Measurements from ENCODE around the gene BMPER.

Gene BMPER

DNA sequence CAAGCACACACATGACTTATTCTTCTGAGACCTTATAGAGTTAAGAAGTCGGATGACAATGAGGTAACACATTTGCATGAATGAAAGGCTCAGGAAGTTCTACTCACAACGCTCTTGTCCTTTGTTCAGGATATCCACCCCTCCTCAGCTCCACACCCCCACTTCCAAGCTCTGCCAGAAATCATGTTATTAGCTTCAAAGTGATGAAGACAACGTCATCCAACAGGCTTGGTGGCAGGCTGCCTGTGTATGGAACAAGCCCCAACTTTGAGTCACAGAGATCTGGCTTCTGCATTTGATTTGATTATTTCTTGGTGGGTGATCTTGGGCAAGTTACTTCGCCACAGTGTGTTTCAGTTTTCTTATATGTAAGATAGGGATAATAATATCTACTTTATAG is 12.4 kb upstream of the BMPER start:
- DNase-seq = no peak

DNA sequence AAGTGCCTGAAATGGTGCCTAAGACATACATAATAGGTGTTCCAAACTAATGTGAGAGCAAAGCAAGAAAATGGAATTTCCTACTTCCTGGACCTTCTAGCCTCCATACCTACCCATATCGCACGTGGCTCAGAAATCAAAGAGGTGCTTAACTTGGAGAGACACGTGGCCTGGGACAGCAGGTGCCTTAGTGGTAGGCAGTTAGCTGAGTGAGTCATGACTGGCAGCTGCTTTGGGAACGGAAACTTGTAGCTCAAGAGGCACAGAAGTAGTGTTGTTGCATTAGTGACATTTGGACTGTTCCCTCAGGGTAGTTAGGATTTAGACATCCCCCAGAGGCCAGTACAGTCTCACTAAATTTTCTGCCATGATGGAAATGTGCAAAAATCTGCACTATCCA is 12.0 kb upstream of the BMPER start:
- DNase-seq = no peak

DNA sequence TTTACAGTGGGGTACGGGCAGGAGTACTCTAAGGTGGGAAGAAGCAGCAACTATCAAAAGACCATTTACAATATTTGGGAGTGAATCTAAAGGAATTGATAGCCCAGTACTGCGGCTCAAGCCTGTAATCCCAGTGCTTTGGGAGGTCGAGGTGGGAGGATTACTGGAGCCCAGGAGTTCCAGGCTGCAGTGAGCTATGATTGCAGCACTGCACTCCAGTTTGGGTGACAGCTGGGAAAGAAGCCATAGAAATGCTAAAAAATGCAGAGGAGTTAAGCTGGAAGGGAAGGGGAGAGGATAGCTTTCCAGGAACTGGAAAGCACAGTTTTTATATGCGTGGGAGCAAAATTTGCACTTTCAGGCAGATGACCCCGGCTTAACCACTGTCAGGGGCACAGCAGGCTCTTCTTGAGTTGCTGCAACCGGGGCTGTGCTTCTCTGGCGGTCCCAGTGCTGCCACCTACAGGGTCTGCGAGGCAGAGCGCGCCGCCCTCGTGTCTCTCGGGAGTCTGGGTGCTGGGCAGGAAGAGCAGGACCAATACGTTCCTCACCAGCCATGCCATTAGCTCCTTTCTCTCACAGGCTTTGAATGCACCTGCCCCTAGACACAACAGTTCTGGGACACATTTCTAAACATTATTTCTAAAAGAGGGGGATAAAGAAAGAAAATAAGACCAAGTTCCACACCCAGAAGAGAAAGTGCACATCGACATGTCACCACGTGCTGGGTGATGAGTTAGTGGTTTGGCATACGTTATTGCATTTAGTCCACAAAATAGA is 10.1 kb upstream of the BMPER start:
- peak; percentile 68 for DNase-seq

- no peak for DNase-seq
Observed at GRCh38 chr7:33900501-33900900, 4.8 kb upstream of the BMPER start.

DNA sequence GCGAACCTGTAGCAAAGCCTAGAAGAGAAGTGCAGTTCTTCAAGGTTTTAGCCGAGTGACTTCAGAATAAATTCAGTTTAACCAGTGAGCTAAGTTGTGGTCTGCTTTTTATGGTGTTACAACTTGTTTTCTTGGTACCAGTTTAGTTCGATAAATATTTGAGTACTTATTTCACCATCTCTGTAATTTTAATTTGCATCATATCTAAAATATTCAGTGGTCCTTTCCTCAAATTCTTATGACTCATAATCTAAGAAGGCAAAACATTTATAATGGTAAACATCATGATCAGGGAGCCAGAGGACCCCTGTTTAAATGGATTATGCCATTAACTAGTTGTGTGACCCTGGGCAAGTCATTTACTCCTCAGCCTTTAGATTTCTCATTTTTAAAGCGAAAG is 4.1 kb upstream of the BMPER start:
- DNase-seq = no peak

DNA sequence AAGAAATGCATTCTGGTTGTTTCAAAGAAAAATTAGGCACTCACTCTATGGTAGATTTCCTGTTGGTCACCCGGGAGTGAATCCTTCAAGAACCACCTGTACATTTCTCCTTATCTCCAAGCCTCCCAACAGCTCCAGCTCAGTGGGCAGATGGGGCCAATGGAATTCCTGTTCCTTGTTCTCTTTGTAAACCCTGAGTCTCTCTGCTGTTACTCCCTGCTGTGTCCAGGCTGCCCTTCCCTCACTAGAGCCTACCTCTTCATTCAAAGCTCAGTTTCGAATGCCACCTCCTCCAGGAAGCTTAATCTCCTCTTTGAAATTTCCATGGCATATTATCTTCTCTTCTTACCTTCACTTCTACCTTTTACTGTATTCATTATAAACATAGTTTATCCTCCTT is 3.5 kb upstream of the BMPER start:
- no peak for DNase-seq

DNA sequence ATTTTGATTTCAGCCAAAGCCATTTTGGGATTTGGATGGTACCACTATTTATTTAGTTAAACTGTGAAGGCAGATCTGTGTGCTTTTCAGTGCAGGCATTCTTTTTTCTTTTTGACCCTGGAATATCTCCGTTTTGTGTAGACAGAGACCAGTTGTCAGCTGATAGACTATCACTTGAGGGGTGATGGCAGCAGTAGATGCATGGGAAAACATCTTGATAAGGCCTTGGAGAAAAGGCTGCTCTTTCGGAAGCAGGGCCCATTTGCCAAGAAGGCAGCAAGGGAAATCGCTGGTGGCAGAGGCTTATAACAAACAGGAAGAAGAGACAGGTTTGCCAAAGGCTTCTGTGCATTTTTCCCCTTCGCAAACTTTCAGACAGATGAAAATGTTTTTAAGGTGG is 2.6 kb upstream of the BMPER start:
- no peak for DNase-seq

- no peak for DNase-seq
Observed at GRCh38 chr7:33903791-33904680, 1.3 kb upstream of the BMPER start.

DNA sequence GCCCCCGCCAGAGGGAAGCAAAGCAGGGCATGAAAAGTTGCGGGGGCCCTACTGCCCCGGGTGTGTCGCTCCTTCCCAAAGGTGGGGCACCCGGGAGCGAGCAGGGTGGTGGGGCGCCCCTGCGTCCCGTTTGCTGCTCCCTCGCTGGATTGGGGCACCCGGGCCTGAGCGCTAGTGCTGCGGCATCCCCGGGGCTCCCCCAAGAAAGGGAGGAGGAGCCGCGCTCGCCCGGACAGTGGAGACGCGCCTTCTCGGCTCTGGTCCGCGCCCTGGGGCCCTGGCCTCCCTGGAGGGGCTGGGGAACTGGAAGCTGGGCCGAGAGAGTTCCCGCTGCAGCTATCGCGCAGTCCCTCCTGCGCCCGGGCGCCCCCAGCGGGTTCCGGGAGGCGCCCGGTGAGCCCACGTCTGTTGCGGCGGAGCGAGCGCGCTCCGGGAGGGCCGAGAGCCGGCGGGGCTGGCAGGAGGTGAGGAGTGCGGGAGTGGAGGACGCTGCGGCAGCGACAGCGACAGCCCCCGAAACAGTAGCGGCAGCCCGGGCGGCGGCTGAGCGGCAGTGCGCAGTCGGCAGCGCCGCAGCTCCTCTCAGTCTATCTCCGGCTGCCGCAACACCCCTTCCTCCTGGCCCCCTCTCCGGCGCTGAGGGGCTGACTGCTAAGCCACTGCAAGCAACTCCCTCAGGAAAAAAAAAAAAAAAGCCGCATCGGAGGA is 504 bp upstream of the BMPER start:
- no peak for DNase-seq

GRCh38 chr7:33906697-33907096 is 1.4 kb downstream of the BMPER start:
- no peak for DNase-seq

- DNase-seq = no peak
Observed at GRCh38 chr7:33907625-33908024, 2.3 kb downstream of the BMPER start.

DNA sequence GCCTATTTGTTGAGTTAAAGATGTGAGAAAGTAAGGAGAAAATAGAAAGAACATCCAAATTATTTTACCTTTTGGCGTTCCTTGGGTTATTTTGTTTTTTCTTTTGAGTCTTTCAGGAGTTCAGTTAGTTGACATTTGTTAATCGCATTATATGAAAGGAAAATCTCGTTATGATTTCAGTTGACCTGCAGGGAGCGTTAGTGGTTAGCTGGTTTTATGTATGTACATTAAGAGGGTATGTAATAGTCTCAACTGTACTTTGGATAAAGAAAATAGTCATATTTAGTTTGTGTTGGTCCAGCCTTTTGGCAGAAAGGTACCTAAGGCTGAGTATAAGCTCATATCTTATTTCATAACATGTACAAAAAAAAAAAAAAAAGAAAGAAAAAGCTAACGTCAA is 4.0 kb downstream of the BMPER start:
- DNase-seq = no peak

GRCh38 chr7:33909755-33910154 is 4.4 kb downstream of the BMPER start:
- no peak for DNase-seq

GRCh38 chr7:33910756-33911155 is 5.4 kb downstream of the BMPER start:
- no peak for DNase-seq

DNA sequence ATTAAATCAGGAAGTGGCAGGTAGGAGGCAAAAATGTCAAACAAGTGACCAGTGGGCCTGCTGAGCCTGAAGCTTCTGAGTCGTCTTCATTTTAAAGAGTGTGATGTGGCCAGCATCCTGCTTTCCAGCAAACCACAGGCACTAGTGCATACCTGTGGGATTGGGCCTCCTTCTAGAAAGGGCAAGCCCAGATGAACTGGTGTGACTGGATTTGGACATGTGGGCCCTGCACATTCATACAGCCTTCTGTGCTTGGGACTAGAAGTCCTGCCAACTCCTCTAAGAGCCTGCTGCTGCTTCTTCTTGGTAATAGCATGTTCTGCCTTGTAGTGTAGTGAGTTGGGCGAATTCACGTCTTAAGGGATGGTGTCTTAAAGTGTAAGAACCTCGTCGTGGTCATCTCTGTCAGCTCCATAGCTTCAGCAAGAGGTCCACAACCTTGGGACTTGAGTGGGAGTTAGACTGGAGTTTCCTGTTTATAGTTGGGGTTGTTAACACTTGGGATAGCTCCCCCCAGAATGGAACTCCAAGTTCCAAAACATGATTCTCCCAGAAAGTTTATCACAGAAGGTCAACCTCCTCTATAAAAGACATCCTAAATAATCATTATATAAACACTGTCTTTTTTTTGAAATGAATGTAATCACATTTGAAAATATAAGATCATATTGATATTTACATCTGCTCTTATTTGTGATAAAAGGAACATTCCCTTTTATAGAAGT is 11.2 kb downstream of the BMPER start:
- no peak for DNase-seq

DNA sequence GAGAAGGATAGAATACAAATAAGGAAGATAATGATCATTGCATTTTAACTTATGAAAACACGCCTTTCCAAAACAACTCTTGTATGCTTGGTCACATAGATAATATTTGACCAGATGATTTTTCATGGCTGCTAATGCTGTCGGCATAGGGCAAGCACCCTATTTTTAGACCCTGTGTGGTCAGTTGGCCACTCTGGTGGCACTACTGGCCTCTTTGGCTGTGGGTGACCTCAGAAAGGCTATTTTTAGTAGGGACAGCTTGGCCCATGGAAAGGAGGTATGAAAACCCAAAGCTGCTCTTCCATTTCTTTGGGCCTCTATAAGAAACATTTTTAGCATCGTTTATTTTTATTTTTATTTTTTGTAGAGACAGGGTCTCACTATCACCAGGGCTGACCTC is 12.3 kb downstream of the BMPER start:
- no peak for DNase-seq

GRCh38 chr7:33918438-33919143 is 13.3 kb downstream of the BMPER start:
- no peak for DNase-seq

DNA sequence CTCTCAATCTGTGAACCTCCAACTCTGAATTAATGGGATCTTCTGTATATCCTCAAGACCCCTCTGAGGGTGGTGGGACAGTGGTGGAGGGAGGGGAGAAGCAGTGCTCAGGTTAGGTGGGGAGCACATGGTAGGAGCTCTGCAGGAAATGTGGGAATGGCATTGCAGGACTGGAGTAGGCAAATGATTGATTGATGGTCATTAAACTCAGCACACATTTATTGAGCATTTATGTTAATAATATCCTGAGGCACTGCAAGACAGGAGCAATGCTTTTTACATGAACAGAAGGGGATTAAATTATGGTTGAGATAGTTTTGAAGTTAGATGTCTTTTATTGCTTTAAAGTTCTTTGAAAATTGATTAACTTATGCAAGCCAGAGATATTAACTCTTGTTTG is 14.1 kb downstream of the BMPER start:
- no peak for DNase-seq

DNA sequence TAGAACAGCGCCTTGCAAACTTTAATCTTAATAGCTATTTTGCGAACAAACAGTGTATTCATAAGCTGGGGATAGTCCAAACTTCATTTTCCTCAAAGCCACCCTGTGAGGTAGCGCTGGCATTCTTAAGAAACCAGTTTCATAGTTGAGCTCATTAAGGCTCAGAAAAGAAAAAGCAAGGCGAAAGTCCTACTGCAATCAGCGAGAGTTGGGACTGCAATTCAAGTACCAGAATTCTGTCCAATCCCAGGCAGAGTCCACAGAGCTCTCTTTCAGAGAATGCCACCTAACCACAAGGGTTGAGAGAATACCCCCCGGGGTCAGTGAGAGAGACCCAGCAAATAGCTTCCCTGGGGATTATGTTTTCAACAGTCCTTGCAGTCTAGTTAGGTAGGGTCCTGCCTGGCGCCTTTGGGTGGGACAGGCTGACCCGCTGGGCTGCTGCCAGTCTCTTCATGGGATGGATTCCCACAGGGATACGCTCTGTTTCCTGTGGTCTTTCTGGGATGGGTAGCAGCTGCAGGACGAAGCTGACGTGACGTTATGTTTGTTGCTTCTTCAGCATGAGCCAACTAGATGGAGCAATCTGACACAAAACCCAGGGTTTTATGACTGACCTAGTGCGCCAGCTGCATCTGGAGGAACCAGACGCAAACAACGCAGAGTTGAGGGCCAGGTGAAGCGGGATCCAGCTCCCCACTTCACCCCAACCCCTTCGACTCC is 16.0 kb downstream of the BMPER start:
- DNase-seq = no peak

- no peak for DNase-seq
Observed at GRCh38 chr7:33922820-33923219, 17.5 kb downstream of the BMPER start.

DNA sequence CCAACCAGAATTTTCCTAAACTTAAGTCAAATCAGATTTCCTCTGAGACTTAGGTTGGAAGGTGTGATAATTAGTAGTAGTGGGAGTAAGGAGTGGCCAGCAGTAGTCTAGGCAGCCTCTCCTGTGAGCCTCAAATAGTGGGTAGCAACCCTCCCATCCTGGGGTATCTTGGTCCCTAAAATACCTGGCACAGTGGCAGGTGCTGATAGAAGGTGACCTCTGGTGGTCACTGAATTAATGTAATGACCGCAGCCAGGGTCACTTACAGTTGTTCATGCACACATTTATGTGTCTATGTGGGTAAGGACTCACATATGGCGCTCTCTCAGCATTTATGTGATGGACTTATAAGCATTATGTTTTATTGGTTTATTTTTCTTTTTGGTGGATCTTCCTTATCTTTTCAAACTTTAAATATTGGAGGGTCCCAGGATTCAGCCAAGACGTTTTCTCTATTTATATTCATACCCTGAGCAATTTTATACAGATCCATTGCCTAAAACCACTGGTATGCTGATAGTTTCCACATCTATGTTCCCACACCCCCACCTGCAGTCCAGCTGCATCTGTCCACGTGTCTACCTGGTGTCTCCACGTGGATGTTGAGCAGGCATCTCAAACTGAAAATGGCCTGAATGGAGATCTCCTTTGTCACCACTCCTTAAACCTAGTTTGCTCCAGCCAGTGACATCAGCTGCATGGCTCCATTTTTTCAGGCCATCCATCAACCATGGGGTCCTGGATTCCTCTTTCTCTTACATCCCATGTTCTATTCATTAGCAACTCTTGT is 18.3 kb downstream of the BMPER start:
- DNase-seq = no peak
